Left ventricle myocardium superior (tissue), 1 donor: ENCODE data around the gene ERC2. TPM values are rescaled to one million over a fixed set of nuclear protein-coding genes. Genes with fewer than 3 reads are reported as not detected.

Experiments used
- ATAC-seq: fragments of 200-7000 bp; cut with Tn5 transposase; one replicate; pipeline ENCODE4 v1.9.1; 2020; ENCODE audit warnings: mild to moderate bottlenecking, moderate library complexity
- DNase-seq: peaks from one replicate; pipeline ENCODE4 v3.0.0-alpha.2; 2020
- intact Hi-C: fragments of 100-400 bp; cut with micrococcal nuclease; formaldehyde crosslinking; loops from one replicate; pipeline ENCODE4 v1.11.0; 2022
- total RNA-seq: library from RNA; stranded (reverse); fragmentation: NEBNext Ultra II Directional; extraction: Animal tissue kit (Norgen Biotek cat#: 25700); gene quantifications from one replicate; pipeline ENCODE4 v1.2.1, GENCODE V29; 2021
- donor health status: DM: no; HTN: yes; CAD: no; lungs with severe emphysema.

ERC2 gene
- total RNA-seq, 1 donor from 2014 or later, result 0.94 TPM

- intact Hi-C loops, result no loop called here
- DNase-seq (no peak), ATAC-seq (no peak)
Observed at GRCh38 chr3:55562700-55563099, 905.6 kb downstream of the ERC2 start.

- intact Hi-C loops, result no loop called here
- no peak for DNase-seq
- no peak for ATAC-seq
Observed at GRCh38 chr3:55559500-55560423, 908.5 kb downstream of the ERC2 start.

GRCh38 chr3:55558316-55558715 is 910.0 kb downstream of the ERC2 start:
- DNase-seq, result no peak
- intact Hi-C loops, result no loop called here
- ATAC-seq, result no peak

- ATAC-seq, result peak; percentile 47
- DNase-seq, result no peak
Observed at GRCh38 chr3:55557549-55557948, 910.7 kb downstream of the ERC2 start.

GRCh38 chr3:55556619-55557537 is 911.4 kb downstream of the ERC2 start:
- intact Hi-C loops, result no loop called here
- no peak for DNase-seq
- ATAC-seq, result peak; percentile 86

More at GRCh38 chr3:55557549-55557948, 910.7 kb downstream of the ERC2 start:
- intact Hi-C loops, result no loop called here

GRCh38 chr3:55555873-55556618 is 912.2 kb downstream of the ERC2 start:
- ATAC-seq (no peak), DNase-seq (no peak)
- intact Hi-C loops, result no loop called here

GRCh38 chr3:55554634-55555425 is 913.4 kb downstream of the ERC2 start:
- DNase-seq, result no peak
- intact Hi-C loops, result no loop called here
- no peak for ATAC-seq

GRCh38 chr3:55551644-55552043 is 916.6 kb downstream of the ERC2 start:
- ATAC-seq, result no peak
- no peak for DNase-seq
- intact Hi-C loops, result no loop called here

GRCh38 chr3:55549177-55549576 is 919.1 kb downstream of the ERC2 start:
- ATAC-seq (no peak), DNase-seq (no peak)
- intact Hi-C loops, result no loop called here

GRCh38 chr3:55546866-55547669 is 921.2 kb downstream of the ERC2 start:
- no peak for DNase-seq
- intact Hi-C loops, result no loop called here
- no peak for ATAC-seq

GRCh38 chr3:55545995-55546394 is 922.3 kb downstream of the ERC2 start:
- DNase-seq, result no peak
- intact Hi-C loops, result no loop called here
- no peak for ATAC-seq

GRCh38 chr3:55544219-55544618 is 924.0 kb downstream of the ERC2 start:
- no peak for ATAC-seq
- intact Hi-C loops, result no loop called here
- DNase-seq, result no peak

- no peak for DNase-seq
- intact Hi-C loops, result no loop called here
- no peak for ATAC-seq
Observed at GRCh38 chr3:55543181-55543614, 925.1 kb downstream of the ERC2 start.

GRCh38 chr3:55541456-55541855 is 926.8 kb downstream of the ERC2 start:
- DNase-seq, result no peak
- intact Hi-C loops, result no loop called here
- no peak for ATAC-seq

- intact Hi-C loops, result no loop called here
- ATAC-seq (no peak), DNase-seq (no peak)
Observed at GRCh38 chr3:55541016-55541415, 927.3 kb downstream of the ERC2 start.

GRCh38 chr3:55540579-55540978 is 927.7 kb downstream of the ERC2 start:
- DNase-seq (no peak), ATAC-seq (no peak)
- intact Hi-C loops, result no loop called here

- ATAC-seq (no peak), DNase-seq (no peak)
- intact Hi-C loops, result no loop called here
Observed at GRCh38 chr3:55538158-55538557, 930.1 kb downstream of the ERC2 start.

- DNase-seq (no peak), ATAC-seq (no peak)
- intact Hi-C loops, result no loop called here
Observed at GRCh38 chr3:55537563-55537962, 930.7 kb downstream of the ERC2 start.
